ENCODE results near the gene GAPDHS. TPM values are rescaled to one million over a fixed set of nuclear protein-coding genes. Genes with fewer than 3 reads are reported as not detected.

GAPDHS gene
- total RNA-seq, 1 donor from 2014 or later = not detected

DNA sequence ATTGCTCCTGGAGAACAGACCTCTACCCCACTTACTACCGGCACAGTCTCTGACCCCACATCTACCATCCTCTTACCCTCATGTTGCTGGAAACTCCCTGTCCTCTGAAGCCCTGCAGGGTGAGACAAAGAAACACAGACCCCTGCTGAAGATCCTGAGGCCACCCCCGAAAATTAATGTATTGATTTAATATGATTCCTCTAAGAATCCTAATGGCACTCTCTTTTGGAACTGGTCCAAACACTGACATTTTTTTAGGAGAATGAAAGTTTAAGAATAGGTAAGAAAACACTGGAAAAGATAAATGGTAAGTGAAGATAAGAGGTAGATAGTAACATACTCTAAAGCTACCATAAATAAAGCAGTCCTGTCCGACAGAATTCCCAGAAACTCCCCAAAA is 25.1 kb upstream of the GAPDHS start:
- Histone ChIP-seq H3K4me1 (peaks cover 21% of the 10 kb centered on the region), H3K4me3 (no peak overlapping the region), H3K36me3 (no peaks in the 10 kb centered on the region), H3K9me3 (no peaks in the 10 kb centered on the region), H3K27me3 (no peaks in the 10 kb centered on the region), H3K27ac (no peak overlapping the region)
- intact Hi-C loops (cut with DNase I) = no loop called here
- no peak for DNase-seq (ENCODE audit: extremely low spot score in 2 of 2)
- TF ChIP-seq POLR2AphosphoS5 (IDR thresholded peaks at IDR 0.05; ENCODE audit: insufficient read depth in 1 of 2, low read depth in 1 of 2) (no peak), POLR2A (IDR thresholded peaks at IDR 0.05) (no peak)
- TF ChIP-seq, protein P1, sequence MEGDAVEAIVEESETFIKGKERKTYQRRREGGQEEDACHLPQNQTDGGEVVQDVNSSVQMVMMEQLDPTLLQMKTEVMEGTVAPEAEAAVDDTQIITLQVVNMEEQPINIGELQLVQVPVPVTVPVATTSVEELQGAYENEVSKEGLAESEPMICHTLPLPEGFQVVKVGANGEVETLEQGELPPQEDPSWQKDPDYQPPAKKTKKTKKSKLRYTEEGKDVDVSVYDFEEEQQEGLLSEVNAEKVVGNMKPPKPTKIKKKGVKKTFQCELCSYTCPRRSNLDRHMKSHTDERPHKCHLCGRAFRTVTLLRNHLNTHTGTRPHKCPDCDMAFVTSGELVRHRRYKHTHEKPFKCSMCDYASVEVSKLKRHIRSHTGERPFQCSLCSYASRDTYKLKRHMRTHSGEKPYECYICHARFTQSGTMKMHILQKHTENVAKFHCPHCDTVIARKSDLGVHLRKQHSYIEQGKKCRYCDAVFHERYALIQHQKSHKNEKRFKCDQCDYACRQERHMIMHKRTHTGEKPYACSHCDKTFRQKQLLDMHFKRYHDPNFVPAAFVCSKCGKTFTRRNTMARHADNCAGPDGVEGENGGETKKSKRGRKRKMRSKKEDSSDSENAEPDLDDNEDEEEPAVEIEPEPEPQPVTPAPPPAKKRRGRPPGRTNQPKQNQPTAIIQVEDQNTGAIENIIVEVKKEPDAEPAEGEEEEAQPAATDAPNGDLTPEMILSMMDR (IDR thresholded peaks at IDR 0.05) = no peak

DNA sequence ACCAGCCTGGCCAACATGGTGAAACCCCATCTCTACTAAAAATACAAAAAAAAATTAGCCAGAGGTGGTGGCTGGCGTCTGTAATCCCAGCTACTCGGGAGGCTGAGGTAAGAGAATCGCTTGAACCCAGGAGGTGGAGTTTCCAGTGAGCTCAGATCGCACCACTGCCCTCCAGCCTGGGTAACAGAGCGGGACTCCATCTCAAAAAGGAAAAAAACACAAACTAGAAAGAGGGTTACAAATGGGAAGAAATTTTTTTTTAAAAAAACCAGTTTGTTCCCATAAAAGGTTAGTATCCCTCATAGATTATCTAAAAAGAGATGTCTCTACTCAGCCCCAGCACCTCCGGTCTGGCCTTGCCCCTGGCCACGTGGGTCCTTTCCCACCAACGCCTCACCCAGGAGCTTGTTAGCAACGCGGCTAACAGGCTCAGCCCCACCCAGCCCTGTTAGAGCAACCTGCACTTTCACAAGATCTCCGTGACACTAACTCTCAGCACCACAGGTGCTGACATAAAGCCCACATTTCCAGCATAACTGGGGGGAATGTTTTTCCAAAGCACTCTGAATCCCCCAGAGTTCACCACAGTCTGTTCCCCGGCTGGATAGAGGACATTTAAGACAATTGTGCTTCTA is 24.1 kb upstream of the GAPDHS start:
- Histone ChIP-seq H3K4me3 (peak overlapping the region; percentile 40 to 47), H3K9me3 (no peaks in the 10 kb centered on the region), H3K4me1 (peaks cover 26% of the 10 kb centered on the region), H3K36me3 (no peaks in the 10 kb centered on the region), H3K27me3 (no peaks in the 10 kb centered on the region), H3K27ac (peak overlapping the region; percentile 72)
- TF ChIP-seq POLR2AphosphoS5 (IDR thresholded peaks at IDR 0.05; ENCODE audit: insufficient read depth in 1 of 2, low read depth in 1 of 2) = peak in 1 of 2 donors; percentile 14
- no peak for TF ChIP-seq POLR2A (IDR thresholded peaks at IDR 0.05)
- no peak for DNase-seq (ENCODE audit: extremely low spot score in 2 of 2)
- intact Hi-C loops (cut with DNase I) = no loop called here

DNA sequence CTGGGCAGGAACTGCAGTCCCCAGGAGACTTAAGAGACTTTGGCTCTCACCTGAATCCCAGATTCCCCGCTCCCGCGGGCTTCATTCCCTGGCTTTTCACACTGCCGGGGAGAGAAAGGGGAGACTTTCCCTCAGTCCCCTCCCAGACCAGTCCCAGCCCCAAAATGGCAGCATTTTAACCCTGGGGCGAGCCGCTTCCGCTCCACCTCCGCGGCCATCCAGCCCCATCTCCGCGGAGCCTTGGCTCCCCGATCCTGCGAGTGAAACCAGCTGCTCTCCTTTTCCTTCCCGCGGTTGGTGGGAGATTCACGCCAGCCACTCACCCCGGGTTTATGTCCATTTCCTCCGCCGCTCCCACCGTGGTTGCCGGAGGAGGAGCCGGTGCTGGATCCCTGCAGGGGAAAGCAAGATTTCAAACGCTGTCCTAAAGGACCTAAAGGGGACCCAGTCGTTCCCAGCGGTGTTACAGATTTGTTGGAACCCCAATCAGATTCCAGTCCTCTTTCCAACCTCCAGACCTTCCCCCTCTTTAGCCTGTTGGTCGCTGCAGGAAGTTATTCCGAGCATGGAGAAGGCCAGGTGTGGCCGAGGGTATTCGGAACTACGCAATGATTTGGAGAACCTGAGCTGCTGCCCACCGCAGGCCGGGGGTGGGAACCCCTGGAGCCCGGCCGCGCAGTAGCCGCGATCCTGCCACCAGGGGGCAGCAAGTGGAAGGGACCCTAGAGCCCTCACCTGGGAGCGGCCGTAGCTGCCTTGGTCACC is 23.2 kb upstream of the GAPDHS start:
- no peaks in the 10 kb centered on the region for H3K9me3 ChIP-seq
- H3K4me3 ChIP-seq = peak overlapping the region; percentile 40 to 47
- H3K27ac ChIP-seq = peak overlapping the region; percentile 72
- no peaks in the 10 kb centered on the region for H3K36me3 ChIP-seq
- H3K27me3 ChIP-seq = no peaks in the 10 kb centered on the region
- intact Hi-C loops (cut with DNase I) = no loop called here
- TF ChIP-seq POLR2AphosphoS5 (IDR thresholded peaks at IDR 0.05; ENCODE audit: insufficient read depth in 1 of 2, low read depth in 1 of 2) (peak; percentile 27 to 63), POLR2A (IDR thresholded peaks at IDR 0.05) (no peak)
- TF ChIP-seq, protein P1 (IDR thresholded peaks at IDR 0.05) = peak; percentile 58 to 98 (median 90)
- no peak for DNase-seq (ENCODE audit: extremely low spot score in 2 of 2)
- peaks cover 31% of the 10 kb centered on the region for H3K4me1 ChIP-seq

DNA sequence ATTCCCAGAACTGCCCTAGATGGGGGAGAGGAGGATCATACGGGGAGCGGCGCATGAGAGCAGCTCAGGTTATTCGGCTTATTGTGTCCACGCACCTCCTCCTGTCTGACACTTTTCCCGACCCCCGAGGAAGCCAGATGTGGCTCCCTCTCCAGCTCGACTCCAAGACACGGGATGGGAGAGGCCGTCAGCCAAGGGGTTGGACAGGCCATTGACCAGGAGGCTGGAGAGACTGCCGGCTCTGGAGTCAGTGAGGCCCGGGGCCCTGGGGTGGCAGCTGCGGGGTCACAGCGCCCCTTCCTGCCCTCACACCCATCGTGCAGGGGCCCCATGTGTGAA is 22.7 kb upstream of the GAPDHS start:
- DNase-seq (ENCODE audit: extremely low spot score in 2 of 2) = no peak
- Histone ChIP-seq H3K27me3 (no peaks in the 10 kb centered on the region), H3K9me3 (no peaks in the 10 kb centered on the region), H3K36me3 (no peaks in the 10 kb centered on the region), H3K27ac (peak overlapping the region; percentile 72), H3K4me1 (peaks cover 31% of the 10 kb centered on the region), H3K4me3 (peak overlapping the region in 1 of 2 donors; percentile 47)
- intact Hi-C loops (cut with DNase I) = no loop called here
- TF ChIP-seq POLR2AphosphoS5 (IDR thresholded peaks at IDR 0.05; ENCODE audit: insufficient read depth in 1 of 2, low read depth in 1 of 2) (no peak), POLR2A (IDR thresholded peaks at IDR 0.05) (no peak)
- TF ChIP-seq, protein P1 (IDR thresholded peaks at IDR 0.05) = no peak

DNA sequence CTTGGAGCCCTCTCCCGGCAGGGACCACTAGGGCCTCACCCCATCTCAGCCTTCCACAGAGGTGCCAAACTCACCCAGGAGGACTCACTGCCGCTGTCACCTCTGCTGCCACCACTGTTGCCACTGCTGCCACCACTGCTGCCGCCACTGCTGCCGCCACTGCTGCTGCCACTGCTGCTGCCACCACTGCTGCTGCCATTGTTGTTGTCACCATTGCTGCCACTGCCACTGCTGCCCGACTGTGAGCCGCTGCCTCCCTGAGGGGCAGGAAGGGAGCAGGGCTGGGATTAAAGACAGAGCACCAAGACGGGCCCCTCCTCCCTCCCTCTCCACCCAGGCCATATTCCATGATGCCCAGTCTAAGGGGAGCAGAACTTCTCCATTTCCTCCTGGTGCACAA is 21.9 kb upstream of the GAPDHS start:
- Histone ChIP-seq H3K27me3 (no peaks in the 10 kb centered on the region), H3K36me3 (no peaks in the 10 kb centered on the region), H3K4me3 (no peak overlapping the region), H3K27ac (no peak overlapping the region), H3K4me1 (peaks cover 31% of the 10 kb centered on the region), H3K9me3 (no peaks in the 10 kb centered on the region)
- TF ChIP-seq, protein P1 (IDR thresholded peaks at IDR 0.05) = no peak
- no peak for TF ChIP-seq POLR2AphosphoS5 (IDR thresholded peaks at IDR 0.05; ENCODE audit: insufficient read depth in 1 of 2, low read depth in 1 of 2)
- no peak for TF ChIP-seq POLR2A (IDR thresholded peaks at IDR 0.05)
- DNase-seq (ENCODE audit: extremely low spot score in 2 of 2) = no peak
- intact Hi-C loops (cut with DNase I) = no loop called here

All from vagina (tissue), 2 donors.